Natural killer cell treated with Interleukin-12 subunit alpha and Interleukin-12 subunit beta and Interleukin-15 and Interleukin-18, amount 100 ng/mL, for 72 hours (primary cell): Measurements from ENCODE around the gene CKAP2L. TPM values are rescaled to one million over a fixed set of nuclear protein-coding genes. Genes with fewer than 3 reads are reported as not detected.

Experiments
- ATAC-seq, 2 donors: fragments of 150-1000 bp; cut with Tn5 transposase in 1 of 2; sonication (Bioruptor Pico), chemical (Tn5 transposase) in 1 of 2; 2 replicates each; pipeline ENCODE4 v1.10.0; 2021
- DNase-seq: peaks from one replicate; pipeline ENCODE4 v3.0.0; 2022; ENCODE audit warnings: low spot score
- H3K27ac Mint-ChIP-seq, 2 donors: 1 replicate in 1 of 2; 2 replicates in 1 of 2; pipeline ENCODE4 v1.8.0; 2022; ENCODE audit warnings: mixed read lengths in 2 of 2, mild to moderate bottlenecking in 1 of 2, moderate library complexity in 1 of 2
- H3K27me3 Mint-ChIP-seq, 2 donors: 1 replicate in 1 of 2; 2 replicates in 1 of 2; pipeline ENCODE4 v1.8.0; 2022; ENCODE audit warnings: mixed read lengths in 2 of 2
- H3K36me3 Mint-ChIP-seq: one replicate; pipeline ENCODE4 v1.8.0; 2022; ENCODE audit warnings: mixed read lengths
- H3K4me1 Mint-ChIP-seq, 2 donors: 1 replicate in 1 of 2; 2 replicates in 1 of 2; pipeline ENCODE4 v1.8.0; 2022; ENCODE audit warnings: low read depth in 2 of 2, mixed read lengths in 2 of 2, mild to moderate bottlenecking in 1 of 2
- H3K4me3 Mint-ChIP-seq: one replicate; pipeline ENCODE4 v1.8.0; 2022; ENCODE audit warnings: mixed read lengths
- H3K9me3 Mint-ChIP-seq: 2 replicates; pipeline ENCODE4 v1.8.0; 2022; ENCODE audit warnings: mixed read lengths
- total RNA-seq, 2 donors: library from RNA; stranded (reverse); gene quantifications; one replicate each; pipeline ENCODE4 v1.2.3, GENCODE V29; 2022

The CKAP2L gene, protein sequence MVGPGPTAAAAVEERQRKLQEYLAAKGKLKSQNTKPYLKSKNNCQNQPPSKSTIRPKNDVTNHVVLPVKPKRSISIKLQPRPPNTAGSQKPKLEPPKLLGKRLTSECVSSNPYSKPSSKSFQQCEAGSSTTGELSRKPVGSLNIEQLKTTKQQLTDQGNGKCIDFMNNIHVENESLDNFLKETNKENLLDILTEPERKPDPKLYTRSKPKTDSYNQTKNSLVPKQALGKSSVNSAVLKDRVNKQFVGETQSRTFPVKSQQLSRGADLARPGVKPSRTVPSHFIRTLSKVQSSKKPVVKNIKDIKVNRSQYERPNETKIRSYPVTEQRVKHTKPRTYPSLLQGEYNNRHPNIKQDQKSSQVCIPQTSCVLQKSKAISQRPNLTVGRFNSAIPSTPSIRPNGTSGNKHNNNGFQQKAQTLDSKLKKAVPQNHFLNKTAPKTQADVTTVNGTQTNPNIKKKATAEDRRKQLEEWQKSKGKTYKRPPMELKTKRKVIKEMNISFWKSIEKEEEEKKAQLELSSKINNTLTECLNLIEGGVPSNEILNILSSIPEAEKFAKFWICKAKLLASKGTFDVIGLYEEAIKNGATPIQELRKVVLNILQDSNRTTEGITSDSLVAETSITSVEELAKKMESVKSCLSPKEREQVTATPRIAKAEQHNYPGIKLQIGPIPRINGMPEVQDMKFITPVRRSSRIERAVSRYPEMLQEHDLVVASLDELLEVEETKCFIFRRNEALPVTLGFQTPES
- total RNA-seq: 10 to 100 TPM; 26.8 to 45.7 TPM

DNA sequence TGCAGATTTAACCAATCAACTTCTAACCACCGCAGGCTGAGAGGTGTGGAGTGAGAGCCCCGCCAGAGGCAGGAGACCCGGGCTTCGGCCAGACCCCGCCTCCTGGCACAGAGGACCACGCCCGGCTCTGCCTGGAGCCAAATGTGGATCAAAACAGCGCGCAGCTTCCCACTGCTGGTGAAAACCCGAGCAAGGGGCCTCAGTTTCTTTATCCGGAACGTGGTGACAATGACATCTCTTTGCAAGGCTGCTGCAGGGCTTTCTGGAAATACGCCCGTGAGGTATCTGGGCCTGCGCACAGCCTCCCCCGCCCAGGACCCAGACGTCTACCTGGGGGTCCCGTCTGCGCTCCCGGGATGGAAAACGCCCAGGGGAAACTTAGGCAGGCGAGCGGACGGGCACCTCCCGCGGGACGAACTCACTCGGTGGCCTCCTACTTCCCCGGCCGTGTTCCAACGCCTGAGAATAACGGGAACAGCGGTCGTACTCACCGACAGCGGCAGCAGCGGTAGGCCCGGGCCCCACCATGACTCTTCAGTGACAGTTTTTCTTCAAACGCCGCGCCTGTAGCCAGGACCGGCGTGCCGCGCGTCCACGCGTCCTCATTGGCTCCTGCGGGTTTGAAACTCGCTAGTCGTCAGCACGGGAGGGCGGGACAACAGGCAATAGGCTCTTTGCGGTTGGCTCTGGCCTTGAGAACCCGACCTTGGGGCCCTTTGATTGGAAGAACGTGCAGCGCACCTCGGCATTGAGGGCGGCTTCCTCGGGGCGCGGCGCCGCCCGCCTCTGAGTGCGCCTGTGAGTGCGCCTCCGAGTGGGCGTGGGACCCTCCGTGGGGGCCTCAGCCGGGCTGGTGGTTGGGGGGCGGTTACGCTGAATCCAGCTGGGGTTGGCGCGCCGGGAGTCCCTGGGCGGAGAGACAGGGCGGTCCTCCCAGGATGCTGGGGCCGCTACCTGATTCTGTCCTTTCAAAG is at the start of gene CKAP2L:
CKAP2L (minus strand) TSS at position 539 of the 974 bp plus-strand sequence; CDS start at position 528, 11 bp downstream.
- peaks cover 4% of the 10 kb centered on the region for H3K9me3 Mint-ChIP-seq
- peaks cover 41 to 47% of the 10 kb centered on the region in 2 donors for H3K4me1 Mint-ChIP-seq
- H3K4me3 Mint-ChIP-seq: peak within 1 kb of the TSS; percentile 95
- peak; percentile 99 for ATAC-seq
- peak within 1 kb of the TSS; percentile 84 to 85 for H3K27ac Mint-ChIP-seq
- H3K36me3 Mint-ChIP-seq: peaks cover 4% of the 10 kb centered on the region
- no peaks in the 10 kb centered on the region for H3K27me3 Mint-ChIP-seq
- peak; percentile 97 for DNase-seq

DNA sequence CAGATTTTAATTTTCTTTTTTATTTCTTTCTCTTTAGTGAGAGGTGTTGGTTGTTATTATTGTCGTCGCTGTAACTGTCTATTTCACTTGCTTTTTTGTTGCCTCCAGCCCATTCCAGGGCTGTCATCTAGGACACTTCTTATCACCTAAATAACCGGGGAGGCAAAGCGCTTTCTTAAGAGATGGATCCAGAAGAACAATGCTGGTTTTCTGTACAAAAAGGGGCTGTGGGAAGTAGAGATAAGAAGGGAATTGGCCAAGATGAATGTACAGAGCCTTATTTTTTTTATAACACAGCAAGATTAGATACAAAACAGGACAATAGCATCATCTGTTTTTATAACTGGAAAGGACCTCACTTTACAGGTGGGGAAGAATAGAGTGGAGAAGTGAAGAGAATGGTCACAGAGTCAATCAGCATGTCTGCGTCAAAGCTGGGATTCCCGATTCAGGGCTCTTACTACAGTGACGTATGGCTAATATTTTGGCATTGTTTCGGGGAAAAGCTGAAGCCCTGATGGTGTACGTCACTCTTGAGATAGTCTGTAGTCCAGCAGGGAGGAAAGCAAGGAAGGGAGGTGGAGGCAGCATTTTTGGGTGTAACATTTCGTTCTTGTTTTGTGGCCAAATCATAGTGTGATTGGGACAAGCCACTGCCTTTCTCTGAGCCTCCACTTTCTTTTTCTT is 49.0 kb upstream of the CKAP2L start:
- Mint-ChIP-seq H3K36me3 (no peaks in the 10 kb centered on the region), H3K27me3 (no peaks in the 10 kb centered on the region), H3K9me3 (peaks cover 3% of the 10 kb centered on the region), H3K27ac (peak overlapping the region in 1 of 2 donors; percentile 85), H3K4me1 (peaks cover 16 to 31% of the 10 kb centered on the region in 2 donors), H3K4me3 (no peak overlapping the region)
- ATAC-seq: no peak
- DNase-seq: no peak

DNA sequence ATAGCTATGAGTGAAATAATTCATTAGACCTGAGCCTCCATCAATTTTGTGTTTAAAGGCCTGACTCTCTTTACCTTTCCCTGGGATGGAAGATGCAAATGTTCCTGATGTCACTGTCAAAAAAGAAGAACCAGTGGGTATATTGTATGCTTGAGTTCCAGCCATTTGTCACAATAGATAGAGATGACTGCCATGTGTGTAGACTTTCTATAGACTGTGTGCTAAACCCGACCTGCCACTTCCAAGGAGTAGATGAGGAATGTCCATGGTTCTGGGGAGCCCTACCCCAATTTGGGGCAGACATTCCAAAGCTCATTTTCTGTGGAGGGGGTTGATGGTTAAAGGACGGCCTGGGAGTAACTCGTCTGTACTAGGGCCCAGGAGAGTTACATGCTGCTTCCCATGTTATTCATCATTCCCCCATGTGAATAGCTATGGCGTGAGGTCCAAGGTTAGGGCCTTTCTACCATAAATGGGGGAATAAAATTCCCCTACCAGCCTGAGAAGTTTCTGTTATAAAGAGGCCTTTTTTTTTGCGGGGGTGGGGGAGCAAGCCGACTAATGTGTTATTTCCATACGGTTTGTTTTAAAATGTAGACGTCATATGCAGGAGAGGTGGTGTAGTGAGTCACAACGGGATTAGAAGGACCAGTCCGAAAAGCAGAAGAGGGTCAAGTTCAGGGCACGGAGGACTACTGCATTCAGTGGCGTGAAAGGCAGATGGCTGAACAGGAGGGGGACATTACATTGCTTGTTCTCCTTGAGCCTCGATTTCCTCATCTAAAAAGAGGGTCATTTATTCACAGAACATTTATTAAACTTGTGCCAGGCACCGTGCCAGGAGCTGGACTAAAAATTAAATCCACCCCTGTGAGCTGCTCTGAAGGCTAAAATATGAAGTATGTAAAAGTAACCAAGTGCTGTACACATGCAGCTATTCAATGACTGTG is 48.2 kb upstream of the CKAP2L start:
- DNase-seq: no peak
- Mint-ChIP-seq H3K4me1 (peaks cover 16 to 33% of the 10 kb centered on the region in 2 donors), H3K27me3 (no peaks in the 10 kb centered on the region), H3K27ac (peak overlapping the region; percentile 6 to 85), H3K4me3 (no peak overlapping the region), H3K9me3 (peaks cover 3% of the 10 kb centered on the region), H3K36me3 (peaks cover 4% of the 10 kb centered on the region)
- ATAC-seq: no peak

DNA sequence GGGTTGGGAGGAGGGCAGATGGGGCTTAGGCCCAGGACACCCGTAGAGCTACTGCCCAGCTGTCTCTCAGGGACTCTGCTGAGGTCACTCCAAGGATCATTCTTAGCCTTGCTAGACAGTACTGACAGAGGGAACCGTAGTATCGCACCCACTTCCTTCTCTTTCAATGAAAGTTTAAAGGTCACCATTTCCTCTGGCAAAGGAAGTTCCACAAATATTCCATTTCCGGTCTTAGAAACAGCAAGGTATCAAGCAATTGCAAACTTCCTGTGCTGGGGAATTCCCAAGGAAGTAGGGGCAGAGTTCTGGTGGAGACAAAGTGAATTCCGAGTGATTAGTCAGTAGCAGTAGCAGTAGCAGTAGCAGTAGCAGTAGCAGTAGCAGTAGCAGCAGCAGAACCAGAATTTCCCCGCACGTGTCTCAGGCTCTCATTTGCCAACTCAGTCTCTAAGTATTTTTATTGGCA is 47.5 kb upstream of the CKAP2L start:
- DNase-seq (no peak), ATAC-seq (peak; percentile 33 to 75)
- peaks cover 3% of the 10 kb centered on the region for H3K9me3 Mint-ChIP-seq
- H3K36me3 Mint-ChIP-seq: peaks cover 9% of the 10 kb centered on the region
- peak overlapping the region; percentile 6 to 85 for H3K27ac Mint-ChIP-seq
- H3K4me3 Mint-ChIP-seq: no peak overlapping the region
- no peaks in the 10 kb centered on the region for H3K27me3 Mint-ChIP-seq
- H3K4me1 Mint-ChIP-seq: peaks cover 17 to 38% of the 10 kb centered on the region in 2 donors

DNA sequence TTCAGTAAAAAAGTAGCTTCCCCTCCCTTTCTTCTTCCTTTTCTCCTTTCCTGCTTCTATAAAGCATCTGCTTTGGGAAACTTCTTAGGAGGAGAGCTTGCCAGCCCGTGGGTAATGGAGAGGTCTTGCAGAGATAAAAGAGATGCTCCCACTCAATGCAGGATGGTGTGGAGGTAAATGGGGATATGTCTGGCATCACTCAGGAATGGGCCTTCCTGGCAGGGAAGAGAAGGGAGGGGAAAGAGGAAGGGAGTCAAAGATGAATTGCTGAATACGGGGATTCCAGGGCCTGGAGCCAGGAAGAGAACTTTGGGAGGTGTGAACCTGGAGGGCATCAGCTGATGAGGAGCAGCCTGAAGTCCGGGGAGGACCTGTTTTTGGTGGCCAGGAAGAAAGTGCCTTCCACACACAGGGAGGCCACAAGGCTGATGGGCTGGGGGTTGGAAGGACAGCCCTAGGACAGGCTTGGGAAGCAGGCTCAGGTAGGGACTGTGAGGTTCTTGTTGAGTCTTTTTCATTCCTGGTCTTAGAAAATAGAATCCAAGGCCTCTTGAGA is 46.9 kb upstream of the CKAP2L start:
- H3K4me1 Mint-ChIP-seq: peaks cover 22 to 42% of the 10 kb centered on the region in 2 donors
- H3K9me3 Mint-ChIP-seq: peaks cover 3% of the 10 kb centered on the region
- no peaks in the 10 kb centered on the region for H3K27me3 Mint-ChIP-seq
- DNase-seq (no peak), ATAC-seq (no peak)
- H3K4me3 Mint-ChIP-seq: no peak overlapping the region
- H3K36me3 Mint-ChIP-seq: peaks cover 15% of the 10 kb centered on the region
- H3K27ac Mint-ChIP-seq: peak overlapping the region; percentile 6 to 85

DNA sequence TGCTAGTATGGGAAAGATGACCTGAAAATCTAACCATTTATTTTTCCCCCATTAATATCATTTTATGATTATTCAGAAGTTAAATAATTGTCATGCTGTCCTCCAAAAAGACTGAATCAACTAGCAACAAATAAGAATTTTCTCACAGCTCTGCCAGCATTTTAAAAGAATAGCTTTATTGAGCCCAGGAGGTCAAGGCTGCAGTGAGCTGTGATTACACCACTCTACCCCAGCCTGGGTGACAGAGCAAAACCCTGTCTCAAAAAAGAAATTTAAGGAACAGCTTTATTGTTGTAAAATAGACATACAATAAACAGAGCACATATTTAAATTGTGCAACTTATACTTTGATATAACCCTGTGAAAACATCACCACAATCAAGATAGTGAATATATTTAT is 44.7 kb upstream of the CKAP2L start:
- H3K4me1 Mint-ChIP-seq: peaks cover 27 to 49% of the 10 kb centered on the region in 2 donors
- ATAC-seq (no peak), DNase-seq (no peak)
- H3K27me3 Mint-ChIP-seq: no peaks in the 10 kb centered on the region
- H3K9me3 Mint-ChIP-seq: peaks cover 3% of the 10 kb centered on the region
- H3K4me3 Mint-ChIP-seq: no peak overlapping the region
- peaks cover 16% of the 10 kb centered on the region for H3K36me3 Mint-ChIP-seq
- peak overlapping the region in 1 of 2 donors; percentile 28 for H3K27ac Mint-ChIP-seq

DNA sequence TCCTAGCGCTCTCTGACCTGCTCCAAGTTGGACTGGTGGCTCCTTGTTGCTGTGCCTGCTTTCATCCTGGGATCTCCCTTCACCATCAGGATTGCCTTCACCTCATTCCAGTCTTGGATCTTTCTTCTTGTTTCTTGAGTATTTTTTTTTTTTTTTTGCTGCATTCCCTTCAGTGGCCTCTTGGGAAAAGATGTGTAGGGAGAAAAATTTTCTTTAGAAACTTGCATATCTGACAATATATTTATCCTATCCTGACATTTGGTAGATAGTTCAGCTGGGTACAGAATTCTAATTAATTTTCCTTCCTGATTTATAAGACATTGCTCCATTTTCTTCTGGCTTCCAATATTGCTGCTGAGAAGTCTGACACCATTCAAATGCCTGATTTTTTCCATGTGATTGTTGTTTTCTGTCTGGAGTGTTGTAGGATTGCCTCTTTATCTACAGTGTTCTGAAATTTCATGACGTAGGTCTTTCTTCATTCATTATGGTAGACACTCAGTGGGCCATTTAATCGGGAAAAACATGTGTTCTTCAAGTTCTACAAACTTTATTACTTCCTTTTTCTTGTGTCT is 42.9 kb upstream of the CKAP2L start:
- Mint-ChIP-seq H3K4me3 (no peak overlapping the region), H3K27me3 (no peaks in the 10 kb centered on the region), H3K36me3 (peaks cover 16% of the 10 kb centered on the region), H3K27ac (peak overlapping the region in 1 of 2 donors; percentile 13), H3K9me3 (peaks cover 3% of the 10 kb centered on the region), H3K4me1 (peaks cover 21 to 48% of the 10 kb centered on the region in 2 donors)
- ATAC-seq (no peak), DNase-seq (no peak)

DNA sequence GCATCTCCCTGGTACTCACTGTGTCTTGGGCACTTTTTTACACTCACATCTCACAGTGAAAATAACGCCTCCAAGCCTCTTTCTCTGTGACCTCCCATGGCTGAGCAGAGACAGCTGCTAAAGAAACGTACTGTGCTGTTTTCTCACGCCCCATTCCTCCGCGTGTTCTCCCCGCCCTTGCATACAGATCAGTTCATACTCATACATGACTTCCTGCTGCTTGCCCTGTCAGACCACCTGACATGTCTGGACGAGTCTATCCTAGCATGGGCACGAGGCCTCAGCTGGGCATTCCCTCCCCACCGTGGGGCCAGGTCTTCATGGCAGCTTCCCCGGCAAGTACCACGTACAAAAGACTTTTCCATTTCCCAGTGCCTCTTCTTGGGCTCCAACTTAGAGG is 41.1 kb upstream of the CKAP2L start:
- peak overlapping the region; percentile 19 for H3K4me3 Mint-ChIP-seq
- DNase-seq (no peak), ATAC-seq (peak in 1 of 2 donors; percentile 34)
- peaks cover 17 to 40% of the 10 kb centered on the region in 2 donors for H3K4me1 Mint-ChIP-seq
- H3K9me3 Mint-ChIP-seq: peaks cover 3% of the 10 kb centered on the region
- no peaks in the 10 kb centered on the region for H3K27me3 Mint-ChIP-seq
- H3K27ac Mint-ChIP-seq: peak overlapping the region in 1 of 2 donors; percentile 66
- H3K36me3 Mint-ChIP-seq: peaks cover 16% of the 10 kb centered on the region

DNA sequence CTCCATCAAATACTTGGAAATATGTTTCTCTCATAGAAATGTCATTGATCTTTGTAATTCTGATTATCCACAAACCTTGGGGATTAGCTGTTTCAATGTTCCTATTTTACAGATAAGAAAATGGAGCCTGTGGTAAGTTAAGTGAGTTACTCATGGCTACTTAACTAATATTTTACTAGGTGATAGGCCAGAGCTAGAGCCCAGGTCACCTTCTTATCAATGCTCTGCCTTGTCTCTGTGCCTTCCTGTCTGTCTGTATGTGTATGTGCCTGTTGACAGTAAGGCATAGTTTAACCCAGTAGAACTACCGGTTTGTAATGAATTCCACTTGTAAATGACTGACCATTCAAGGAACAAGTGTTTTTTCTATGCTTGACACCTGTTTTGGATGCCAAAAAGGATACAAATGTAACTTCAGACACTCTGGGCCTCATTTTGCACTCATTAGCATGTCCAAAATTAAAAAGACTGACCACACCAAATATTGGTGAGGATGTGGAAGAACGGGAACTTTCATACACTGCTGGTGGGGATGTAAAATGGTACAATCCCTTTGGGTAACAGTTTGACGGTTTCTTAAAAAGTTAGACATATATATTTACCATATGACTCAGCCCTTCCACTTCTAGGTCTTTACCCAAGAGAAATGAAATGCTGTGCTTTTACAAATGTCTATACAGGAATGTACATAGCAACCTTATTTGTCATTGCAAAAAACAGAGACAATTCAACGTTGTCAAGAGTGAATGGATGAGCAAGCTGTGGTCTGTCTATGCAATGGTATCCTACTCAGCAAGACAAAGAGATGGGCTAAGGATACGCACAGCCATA is 39.5 kb upstream of the CKAP2L start:
- Mint-ChIP-seq H3K9me3 (peaks cover 2% of the 10 kb centered on the region), H3K27ac (peak overlapping the region; percentile 77 to 90), H3K4me3 (peak overlapping the region; percentile 21), H3K36me3 (peaks cover 16% of the 10 kb centered on the region), H3K27me3 (no peaks in the 10 kb centered on the region), H3K4me1 (peaks cover 30 to 47% of the 10 kb centered on the region in 2 donors)
- DNase-seq: no peak
- peak; percentile 78 to 79 for ATAC-seq

DNA sequence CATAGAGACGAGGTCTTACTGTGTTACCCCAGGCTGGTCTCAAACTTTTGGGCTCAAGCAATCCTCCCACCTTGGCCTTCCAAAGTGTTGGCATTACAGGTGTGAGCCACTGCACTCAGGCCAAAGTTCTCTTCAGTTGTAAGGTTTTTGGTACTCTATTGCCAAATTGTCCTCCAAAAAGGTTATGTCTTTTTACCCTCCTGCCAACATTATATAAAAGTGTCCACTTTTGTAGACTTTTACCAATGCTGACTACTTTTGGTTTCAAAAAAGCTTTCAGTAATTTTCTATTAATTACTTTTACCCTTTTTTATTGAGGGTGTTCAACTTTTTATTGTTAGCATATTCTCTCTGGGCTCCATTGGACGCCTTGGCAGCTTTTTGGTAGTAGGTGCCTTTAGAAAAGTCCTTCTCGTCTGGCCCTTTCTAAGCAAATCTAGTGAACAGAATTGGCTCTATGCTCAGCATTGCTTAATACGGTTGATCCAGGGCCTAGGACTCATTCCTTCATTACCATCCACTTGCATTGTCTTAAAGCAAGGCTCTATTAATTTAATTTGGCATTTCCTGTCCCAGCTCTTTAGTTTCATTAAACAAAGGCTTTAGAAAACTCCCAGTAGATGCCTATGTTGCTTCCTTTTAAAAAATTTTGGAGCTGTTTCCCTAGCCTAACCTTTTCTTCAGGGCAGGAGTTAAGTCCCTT is 36.6 kb upstream of the CKAP2L start:
- DNase-seq (no peak), ATAC-seq (no peak)
- no peaks in the 10 kb centered on the region for H3K27me3 Mint-ChIP-seq
- peaks cover 3% of the 10 kb centered on the region for H3K9me3 Mint-ChIP-seq
- H3K36me3 Mint-ChIP-seq: no peaks in the 10 kb centered on the region
- H3K4me1 Mint-ChIP-seq: peaks cover 34 to 35% of the 10 kb centered on the region in 2 donors
- peak overlapping the region; percentile 71 to 82 for H3K27ac Mint-ChIP-seq
- no peak overlapping the region for H3K4me3 Mint-ChIP-seq
